Stomach (tissue), 4 donors: ENCODE measurements around the gene CEP164.

ENCODE experiments used
- EP300 ChIP-seq: sonication (generic); formaldehyde crosslinking; IDR thresholded peaks from one replicate; pipeline ENCODE4 v1.6.1; 2017; ENCODE audit warnings: antibody characterized with exemption
- POLR2A ChIP-seq, 4 donors: fragments of 450-650 bp; IDR thresholded peaks; one replicate each; pipeline ENCODE4 v1.6.1; 2016; ENCODE audit warnings: antibody characterized with exemption in 4 of 4, control low read depth in 2 of 4, mild to moderate bottlenecking in 1 of 4, moderate library complexity in 1 of 4
- POLR2AphosphoS5 ChIP-seq, 3 donors: sonication (generic); formaldehyde crosslinking; IDR thresholded peaks; one replicate each; pipeline ENCODE4 v1.6.1; 2016; ENCODE audit warnings: antibody characterized with exemption in 3 of 3
- TF ChIP-seq, protein P1 (sequence below), 7 experiments: fragments of 450-650 bp in 4 of 7; fragments of 200-600 bp in 3 of 7; sonication (generic) in 3 of 7; IDR thresholded peaks; one replicate each; pipeline ENCODE4 v1.5.1; 2016 to 2019; ENCODE audit warnings: antibody characterized with exemption in 7 of 7, control low read depth in 2 of 7, mild to moderate bottlenecking in 1 of 7

DNA sequence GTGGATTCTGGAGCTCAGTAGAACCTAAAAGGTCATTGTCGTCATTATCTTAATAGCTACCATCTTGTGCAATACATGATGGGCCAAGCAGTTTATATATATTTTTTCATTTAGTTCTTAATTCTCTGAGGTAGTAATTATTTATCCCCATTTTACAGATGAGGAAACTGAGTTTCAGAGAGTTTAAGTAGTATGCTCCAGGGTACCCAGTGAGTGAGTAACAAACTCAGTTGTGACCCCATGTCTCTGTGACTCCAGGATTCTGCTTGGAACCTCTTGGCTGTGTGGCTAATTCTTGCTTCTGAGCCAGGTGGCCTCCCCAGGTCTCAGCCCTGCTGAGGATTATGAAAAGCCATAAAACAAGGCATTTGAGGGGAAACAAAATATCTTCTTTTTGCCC lies 82.6 kb downstream of the CEP164 start:
- TF ChIP-seq, protein P1, sequence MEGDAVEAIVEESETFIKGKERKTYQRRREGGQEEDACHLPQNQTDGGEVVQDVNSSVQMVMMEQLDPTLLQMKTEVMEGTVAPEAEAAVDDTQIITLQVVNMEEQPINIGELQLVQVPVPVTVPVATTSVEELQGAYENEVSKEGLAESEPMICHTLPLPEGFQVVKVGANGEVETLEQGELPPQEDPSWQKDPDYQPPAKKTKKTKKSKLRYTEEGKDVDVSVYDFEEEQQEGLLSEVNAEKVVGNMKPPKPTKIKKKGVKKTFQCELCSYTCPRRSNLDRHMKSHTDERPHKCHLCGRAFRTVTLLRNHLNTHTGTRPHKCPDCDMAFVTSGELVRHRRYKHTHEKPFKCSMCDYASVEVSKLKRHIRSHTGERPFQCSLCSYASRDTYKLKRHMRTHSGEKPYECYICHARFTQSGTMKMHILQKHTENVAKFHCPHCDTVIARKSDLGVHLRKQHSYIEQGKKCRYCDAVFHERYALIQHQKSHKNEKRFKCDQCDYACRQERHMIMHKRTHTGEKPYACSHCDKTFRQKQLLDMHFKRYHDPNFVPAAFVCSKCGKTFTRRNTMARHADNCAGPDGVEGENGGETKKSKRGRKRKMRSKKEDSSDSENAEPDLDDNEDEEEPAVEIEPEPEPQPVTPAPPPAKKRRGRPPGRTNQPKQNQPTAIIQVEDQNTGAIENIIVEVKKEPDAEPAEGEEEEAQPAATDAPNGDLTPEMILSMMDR (IDR thresholded peaks at IDR 0.05), result no peak
- TF ChIP-seq POLR2AphosphoS5 (IDR thresholded peaks at IDR 0.05) (no peak), POLR2A (IDR thresholded peaks at IDR 0.05) (no peak), EP300 (no peak)
